HL-60/S4 (cell line): ENCODE measurements around the gene NSMCE1.

Experiments
- in situ Hi-C: fragments of 300-500 bp; cut with MboI; formaldehyde crosslinking; loops from 2 replicates; pipeline ENCODE4 v1.14.3; 2022; ENCODE audit warnings: low sequenced_read_pairs

The NSMCE1 gene

DNA sequence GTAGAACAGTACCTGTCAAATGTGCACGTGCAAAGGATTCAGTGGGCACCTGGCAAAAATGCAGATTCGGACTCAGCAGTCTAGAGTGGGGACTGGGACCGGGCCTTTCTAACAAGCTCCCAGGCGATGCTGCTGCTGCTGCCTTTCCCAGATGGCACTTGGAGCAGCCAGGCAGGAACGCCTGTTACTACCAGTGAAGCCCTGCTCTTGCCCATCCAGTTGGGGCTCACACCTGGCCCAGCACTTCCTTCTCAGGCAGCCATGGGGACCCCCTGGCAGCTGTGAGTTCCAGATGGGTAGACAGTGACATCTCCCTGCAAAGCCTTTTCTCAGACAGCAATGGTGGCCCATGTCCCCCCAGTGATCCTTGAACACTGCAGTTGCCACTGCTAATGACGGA is 34.8 kb downstream of the NSMCE1 start:
- in situ Hi-C loops, result loop anchor here (10.0 kb wide), 1 partner anchor 131 kb away; no protein-coding TSS in a partner anchor

DNA sequence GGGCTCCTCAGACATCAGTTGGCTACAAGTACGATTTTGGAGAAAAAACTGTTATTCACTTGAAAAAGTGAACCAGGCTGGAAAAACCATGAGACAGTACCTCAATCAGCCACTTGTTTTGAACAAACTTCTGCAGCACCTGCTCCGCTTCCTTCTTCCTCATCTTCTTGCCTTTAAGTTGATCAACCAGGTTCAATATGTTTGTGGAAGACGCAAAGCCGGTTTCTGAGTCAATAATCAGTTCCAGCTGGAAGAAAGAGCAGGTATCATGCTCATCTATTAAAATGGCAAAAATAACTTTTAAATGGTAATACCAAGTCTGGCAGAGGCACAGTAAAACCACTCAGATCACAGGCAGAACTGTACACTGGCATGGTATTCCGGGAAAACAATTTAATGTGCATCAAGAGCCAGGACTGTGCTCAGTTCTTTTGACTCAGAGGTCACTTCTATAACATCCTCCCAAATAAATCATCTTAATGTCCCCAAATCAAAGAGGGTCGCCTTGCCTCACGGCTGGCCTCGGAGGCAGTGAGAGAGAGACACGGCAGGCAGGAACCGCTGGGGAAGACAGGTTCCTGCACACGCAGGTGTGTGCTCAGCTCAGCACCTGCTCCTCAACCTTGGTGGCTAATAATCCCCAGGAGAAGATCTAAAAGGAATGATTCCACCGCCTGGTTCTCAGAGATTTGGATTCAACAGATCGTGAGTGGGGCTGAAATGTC is 35.5 kb downstream of the NSMCE1 start:
- in situ Hi-C loops, result loop anchor here (10.0 kb wide), 1 partner anchor 132 kb away; no protein-coding TSS in a partner anchor

DNA sequence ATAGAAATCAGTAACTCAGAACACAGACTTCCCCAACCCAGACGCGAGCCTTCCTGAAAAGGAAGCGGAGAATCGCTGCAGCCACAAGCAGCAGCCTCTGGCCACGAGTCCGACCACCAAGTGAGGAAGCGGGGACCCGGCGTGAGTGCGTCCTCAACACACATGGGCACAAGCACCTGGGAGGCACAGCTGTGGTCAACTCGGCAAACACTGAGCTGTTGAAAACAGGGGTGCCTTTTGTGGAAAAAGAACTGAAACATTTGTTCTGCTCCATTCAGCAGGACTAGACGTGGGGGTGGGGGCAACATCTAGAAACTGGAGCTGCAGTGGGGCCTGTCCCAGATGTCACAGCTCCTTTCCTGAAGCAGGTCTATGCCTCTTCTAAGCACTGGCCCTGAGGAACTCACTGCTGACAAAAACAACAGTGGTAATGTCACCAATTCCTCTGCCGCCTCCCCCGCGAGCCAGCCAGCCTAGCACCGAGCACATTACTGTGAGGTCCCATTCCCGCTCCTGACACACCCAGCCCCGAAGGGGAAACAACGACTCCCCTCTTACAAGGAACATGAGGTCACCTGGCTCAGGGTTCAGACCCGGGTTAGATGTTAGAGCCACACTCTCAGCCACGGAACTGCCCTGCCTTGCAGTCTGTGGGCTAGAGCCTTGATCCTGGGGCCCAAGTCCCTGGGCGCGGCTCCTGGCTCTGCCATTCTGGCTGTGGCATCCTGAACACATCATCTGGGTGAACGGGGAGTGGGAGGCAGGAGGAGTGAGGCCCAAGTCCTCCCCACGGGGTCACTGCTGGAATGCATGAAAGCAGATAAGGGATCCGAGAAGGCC is 36.3 kb downstream of the NSMCE1 start:
- in situ Hi-C loops, result loop anchor here (10.0 kb wide), 1 partner anchor 133 kb away; no protein-coding TSS in a partner anchor

DNA sequence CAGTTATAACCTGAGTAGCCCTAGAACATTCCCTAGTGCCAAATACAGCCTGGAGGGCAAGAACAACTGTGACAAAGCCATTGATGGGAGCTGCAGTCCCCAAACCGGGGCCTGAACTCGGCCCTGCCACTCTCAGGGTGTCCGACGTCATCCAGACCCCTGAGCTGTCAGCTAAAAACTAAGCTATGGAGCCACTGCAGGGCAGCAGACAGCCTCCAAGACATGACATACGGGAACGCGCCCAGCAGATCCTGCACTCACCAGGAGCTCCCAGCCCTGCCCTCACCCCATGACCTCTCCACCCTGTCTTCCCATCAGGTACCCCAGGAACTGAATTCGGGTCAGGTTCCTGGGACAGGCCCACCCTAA is 36.9 kb downstream of the NSMCE1 start:
- in situ Hi-C loops, result loop anchor here (10.0 kb wide), 1 partner anchor 133 kb away; no protein-coding TSS in a partner anchor

DNA sequence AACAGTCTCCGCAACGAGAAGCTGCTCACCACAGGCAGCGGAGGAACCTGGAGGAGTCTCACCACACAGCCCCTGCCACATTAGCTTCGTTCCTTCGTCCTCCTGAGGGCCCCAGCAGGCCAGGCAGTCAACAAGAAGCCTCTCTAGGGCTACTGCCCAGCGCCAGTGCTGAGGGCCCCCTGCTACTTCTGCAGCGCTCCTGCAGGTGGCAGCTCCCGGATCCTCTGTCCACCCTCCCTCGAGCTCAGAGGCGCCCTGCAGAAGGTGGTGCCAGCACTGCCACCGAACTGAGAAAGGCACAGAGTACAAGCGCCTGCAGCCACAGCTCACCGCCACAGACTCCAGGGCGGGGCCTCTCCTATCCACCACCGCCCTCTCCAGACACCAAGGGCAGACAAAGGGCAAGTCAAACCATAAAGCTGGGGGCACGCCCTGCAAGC is 38.0 kb downstream of the NSMCE1 start:
- in situ Hi-C loops, result loop anchor here (10.0 kb wide), 1 partner anchor 134 kb away; no protein-coding TSS in a partner anchor

DNA sequence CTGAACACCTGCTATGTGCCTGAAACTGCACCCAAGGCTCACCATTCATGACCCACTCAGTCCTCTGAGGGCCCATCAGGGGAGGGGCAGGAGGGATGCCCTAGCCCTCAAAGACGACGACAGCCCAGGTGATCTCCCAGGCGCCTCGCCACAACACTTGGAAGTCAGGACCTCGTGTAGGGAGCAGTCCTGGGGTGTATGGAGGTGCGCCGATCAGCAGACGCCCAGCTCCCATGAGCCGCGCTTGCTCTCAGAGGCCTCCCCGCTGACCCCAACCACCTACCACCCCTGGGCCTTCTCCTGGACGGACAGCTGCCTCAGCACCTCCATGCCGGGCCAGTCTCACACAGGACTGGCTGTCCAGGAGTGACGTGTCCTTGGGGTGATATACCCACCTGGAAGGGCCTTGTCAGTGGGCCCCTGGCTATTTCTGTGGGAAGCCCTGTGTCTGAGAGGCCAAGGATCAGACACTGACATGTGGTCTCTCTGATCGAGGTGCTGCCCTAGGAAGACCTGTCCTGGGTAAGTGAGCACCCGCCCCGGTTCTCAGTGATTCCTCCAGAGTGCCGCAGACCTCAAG is 38.6 kb downstream of the NSMCE1 start:
- in situ Hi-C loops, result loop anchor here (10.0 kb wide), 1 partner anchor 135 kb away; no protein-coding TSS in a partner anchor

DNA sequence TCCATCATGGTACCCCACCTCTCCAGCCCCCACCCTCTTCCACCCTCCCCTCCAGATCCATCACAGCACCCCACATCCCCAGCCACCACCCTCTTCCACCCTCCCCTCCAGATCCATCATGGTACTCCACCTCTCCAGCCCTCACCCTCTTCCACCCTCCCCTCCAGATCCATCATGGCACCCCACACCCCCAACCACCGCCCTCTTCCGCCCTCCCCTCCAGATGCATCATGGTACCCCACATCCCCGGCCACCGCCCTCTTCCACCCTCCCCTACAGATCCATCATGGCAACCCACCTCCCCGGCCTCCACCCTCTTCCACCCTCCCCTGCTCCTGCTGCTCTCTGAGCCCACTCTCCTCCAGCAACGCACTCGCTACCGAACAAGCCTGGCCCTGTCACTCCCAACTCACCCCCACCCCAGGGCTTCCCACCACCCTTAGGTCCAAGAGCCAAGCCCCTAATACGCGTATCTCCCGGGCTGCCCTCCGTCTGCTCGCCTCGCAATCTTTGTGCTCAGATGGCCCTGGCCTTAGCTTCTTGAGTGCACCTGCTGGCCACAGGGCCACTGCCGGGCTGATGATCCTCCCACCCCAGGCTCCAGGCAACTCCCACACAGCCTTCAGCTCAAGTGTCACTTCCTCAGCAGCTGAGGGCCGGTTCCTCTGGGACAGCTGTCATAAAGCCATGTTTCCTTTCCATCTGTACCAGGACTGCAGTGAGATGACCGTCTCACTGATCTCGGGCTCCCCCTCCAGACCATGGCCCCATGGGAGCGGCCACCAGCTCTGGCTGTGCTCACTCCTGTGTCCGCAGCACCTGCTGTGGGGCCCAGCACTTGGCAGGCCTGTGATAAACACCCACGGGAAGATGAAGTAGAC is 39.7 kb downstream of the NSMCE1 start:
- in situ Hi-C loops, result no loop called here

DNA sequence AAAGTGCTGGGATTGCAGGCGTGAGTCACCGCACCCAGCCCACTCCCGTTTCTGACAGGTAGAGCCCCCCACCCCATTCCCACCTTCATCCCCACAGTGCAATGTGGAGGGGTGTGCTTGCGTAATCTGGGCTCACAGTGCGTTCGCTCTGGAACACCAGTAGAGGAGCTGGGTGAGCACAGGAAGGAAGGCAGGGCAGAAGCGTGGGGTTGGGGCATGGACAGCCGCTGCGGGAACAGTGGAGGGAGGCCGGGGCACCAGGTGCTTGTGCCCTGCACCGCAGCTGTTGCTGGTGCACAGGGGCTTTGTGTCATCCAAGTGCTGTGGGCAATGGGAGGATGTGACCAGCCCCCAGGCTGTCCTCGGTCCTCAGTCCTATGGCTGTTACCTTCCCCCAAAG is 40.5 kb downstream of the NSMCE1 start:
- in situ Hi-C loops, result no loop called here

DNA sequence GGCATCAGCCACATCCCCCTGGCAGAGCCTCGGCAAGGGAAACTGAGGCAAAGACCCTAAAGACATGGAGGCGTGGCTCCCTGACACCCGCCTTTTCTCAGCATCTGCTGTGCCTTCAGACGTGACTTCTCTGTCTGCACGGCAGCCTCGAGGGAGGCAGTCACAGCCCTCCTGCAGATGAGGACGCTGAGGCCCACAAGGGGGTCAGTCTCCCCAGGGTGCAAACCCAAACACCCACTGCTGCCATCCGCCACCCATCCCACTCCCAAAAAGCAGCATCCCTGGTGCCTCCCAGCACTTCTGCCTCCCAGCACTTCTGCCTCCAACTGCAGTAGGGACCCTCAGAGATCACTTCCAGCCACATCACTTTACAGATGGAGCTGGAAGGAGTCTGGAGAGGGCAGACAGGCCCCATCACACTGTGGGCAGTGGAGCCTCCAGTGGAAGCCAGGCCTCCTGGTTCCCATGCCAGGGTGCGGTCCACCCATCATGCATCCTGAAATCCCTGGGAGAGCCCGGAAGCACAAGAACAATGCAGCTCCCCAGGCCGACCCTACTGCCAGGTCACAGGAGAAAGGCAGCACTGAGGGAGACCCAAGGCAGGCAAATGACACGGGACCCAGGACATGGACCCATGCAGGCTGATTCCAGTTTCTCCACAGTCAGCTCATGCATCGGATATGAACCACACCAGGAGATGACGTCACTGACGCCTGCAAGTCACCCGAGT is 41.4 kb downstream of the NSMCE1 start:
- in situ Hi-C loops, result no loop called here

DNA sequence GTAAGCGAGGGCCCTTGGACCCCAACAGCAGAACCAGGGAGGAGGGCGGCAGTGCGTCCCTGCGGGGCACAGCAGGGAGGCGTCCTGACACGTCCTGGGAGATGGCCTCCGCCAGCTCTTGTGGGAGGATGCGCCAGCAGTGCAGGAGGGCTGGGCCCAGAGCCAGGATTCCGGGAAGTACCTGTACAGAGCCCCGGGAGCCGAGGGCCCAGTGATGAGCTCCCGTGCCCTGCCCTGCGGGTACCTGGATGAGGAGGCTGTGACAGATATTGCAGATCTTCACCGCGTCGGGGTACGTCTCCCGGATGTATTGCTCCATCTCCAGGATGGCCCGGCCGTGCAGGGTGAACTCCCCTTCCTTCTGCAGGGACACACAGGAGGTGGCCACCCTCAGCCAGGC is 42.1 kb downstream of the NSMCE1 start:
- in situ Hi-C loops, result no loop called here

DNA sequence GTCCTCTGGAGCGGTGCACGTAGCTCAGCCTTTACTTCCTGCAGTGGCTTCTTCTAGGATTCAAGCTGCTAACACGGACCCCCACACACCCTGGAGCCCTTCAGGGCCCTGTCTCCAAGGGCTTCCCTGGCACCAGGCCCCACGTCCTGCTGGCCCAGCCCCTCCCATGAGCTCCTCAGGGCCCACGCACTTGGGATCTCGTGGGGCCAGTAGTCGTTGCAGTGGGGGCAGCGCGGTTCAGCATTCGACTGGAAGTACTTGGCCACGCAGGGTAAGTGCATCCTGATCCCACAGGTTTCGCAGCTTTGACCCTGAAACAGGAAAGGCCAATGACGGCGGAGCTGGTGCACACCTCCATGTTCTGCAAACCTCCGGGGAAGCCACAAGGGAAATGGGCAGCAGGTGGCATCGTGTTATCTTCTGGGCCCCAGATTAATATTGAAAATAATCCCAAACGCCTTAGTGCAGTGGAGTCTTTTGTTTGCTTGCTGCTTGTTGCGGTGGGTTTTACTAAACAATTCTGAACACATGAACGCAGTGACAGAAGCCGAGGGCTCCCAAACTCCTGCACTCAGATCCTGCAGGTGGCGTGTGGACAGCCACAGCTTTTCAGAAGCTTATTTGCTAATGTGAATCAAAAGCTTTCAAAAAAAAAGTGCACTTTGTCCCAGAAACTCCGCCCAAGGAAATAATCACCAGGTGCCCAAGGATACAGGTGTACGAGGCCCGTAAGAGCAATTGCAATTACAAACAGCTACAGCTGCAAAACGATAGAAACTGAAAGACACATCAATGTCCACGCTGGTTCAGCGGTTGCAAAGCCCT is 42.8 kb downstream of the NSMCE1 start:
- in situ Hi-C loops, result no loop called here

DNA sequence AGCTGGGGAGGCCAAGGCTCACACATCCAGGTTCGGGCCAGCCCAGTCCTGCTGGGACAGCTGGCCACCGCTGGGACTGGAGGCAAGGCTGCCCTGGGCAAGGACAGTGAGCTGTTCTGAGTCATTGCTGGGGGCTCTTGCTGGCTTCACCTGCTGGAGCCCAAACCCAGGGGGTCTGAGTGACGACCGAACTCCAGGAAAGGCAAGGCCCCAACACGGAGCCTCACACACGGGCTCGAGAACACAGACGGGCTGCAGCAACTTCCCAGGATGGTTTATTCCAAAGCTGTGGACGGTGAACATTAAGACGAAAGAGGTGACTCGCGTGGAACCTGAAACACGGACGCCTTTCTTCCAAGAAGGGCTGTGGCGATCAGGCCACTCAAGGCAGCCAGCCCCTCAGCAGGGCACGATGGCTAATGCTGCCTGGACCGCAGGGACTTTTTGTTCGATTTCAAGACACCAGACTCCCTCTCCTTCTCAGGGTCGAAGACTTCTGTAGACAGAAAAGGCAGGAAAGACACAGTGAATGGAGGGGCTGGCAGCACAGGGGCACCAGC is 43.8 kb downstream of the NSMCE1 start:
- in situ Hi-C loops, result no loop called here

DNA sequence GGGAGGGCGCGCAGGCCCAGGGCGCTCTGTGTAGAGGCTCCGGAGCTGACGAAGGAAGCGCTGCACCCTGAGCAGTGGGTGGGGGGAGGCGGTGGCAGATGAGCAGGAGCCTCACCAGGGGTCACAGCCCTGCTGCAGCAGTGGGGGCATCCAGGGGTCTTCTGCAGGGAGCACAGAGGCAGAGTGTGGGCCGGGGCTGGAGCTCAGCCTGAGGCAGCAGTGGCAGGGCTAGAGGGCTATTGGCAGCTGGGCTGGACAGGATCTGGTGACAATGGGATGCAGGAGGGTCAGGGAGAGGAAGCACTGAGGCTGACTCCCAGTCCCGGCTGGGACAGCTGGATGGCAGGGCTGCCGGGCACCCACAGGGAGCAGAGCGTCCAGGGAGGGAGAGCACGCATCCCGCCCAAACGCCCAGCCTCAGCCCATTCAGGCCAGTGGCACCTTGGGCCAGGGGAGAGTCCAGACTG is 44.3 kb downstream of the NSMCE1 start:
- in situ Hi-C loops, result no loop called here

DNA sequence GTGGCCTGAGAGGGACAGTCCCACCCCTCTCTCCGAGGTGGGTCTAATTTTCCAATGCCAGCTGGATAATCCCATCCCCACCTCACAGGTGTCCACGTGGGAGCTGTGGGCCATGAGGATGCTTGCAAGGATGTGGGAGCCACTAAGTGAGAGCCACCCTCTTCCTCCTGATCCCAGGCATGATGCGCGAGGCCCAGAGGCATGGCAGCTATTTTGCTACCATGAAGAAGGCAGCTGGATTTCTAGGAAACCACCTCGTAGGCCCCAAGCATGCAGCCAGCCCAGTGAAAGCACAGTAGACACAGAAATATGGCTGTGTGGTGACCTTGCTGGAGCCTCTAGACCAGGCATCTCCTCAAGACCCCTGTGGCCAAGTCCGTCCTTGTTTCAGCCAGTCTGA is 44.9 kb downstream of the NSMCE1 start:
- in situ Hi-C loops, result no loop called here

DNA sequence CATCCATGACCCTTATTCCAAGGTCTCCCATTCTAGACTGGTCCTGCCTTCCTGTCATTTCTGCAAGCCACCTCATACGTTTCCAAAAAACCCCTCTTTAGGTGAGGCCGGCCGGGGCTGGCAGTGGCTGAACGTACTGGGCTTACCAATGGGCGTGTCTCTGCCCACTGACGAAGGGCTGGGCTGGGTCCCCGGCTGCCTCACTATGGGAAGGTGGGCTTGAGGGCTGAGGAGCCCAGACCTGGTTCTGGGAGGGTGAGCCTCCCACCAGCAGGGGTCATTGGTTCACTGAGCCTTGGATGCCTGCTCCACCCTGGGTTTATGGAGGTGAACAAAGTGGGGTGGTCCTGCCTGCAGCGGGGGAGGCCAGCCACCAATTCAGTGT is 45.4 kb downstream of the NSMCE1 start:
- in situ Hi-C loops, result no loop called here

DNA sequence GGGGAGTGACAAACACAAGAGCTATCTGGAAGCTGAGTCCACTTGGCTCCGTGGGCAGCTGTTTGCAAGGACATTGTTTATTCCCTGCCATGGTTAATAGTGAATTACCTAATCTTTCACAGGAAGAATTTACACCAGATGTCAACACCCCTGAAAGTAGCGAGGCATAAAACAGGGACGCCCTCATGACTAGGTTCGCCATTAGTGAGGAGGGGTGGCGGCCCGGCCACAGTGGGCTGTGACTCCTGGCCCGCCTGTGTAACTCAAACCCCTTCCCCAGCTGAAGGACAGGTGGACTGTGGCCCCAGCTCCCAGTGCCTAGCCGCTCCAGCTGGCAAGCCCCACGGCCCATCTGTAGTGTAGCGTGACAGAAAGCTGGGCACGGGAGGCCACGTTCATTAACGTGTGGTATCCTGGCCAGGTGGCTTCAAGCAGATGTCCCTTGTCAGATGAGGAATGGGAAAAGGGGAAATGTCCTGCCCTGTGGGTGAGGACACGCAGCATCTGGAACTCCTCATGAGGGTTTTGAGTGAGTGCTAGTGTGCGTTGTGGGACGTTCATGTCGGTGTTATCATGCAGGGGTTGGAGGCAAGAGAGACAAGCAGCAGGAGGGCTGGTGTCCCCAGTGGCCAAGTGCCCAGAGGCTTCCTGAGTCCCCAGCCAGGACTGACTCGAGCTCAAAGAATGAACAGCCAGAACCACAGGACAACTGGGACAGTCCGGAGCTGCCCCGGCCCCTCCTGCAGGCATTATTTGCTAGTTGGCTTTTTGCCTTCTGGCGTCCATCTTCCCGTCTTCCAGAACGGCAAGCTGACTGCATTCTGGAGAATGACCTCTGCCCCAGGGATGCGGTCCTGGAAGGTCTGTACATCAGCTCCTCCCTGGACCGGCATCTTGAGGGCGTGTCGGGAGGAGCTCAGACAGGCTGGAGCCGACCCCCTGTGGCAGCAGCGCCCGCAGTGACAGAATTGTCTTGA is 46.0 kb downstream of the NSMCE1 start:
- in situ Hi-C loops, result no loop called here

DNA sequence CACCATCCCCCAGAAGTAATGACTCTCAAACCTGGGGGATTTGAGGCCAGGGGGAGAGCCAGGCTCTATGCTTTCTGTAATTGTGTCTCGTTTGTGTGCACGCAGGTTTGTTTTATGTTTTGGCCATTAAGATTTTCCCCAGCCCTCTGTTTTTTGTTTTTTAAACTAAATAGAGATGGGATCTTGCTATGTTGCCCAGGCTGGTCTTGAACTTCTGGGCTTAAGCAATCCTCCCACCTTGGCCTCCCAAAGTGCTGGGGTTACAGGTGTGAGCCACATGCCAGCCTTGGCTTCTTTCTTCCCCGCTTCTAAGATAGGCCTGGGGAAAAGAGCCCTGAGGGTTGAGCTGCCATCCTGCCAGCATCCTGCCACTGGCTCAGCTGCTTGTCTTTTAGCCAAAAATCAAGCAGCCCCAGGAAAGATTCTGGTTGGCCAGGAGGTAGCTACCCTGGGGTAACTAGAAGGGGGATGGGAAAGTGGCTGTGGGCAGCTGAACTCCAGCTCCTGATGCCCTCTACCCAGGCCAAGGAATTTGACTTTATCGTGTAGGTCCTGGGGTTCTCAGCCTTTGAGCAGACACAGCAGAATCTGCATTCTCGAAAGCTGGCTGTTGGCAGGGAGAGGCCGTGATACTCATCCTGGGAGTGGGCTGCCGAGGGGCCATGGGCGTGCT is 46.9 kb downstream of the NSMCE1 start:
- in situ Hi-C loops, result no loop called here
